Nephron (organoid): ENCODE measurements around the gene DLX4.

Experiments used
- H3K27ac Mint-ChIP-seq, 3 experiments: 2 replicates each; pipeline ENCODE4 v1.8.0; 2020; ENCODE audit warnings: mixed read lengths in 3 of 3, mild to moderate bottlenecking in 2 of 3, moderate library complexity in 1 of 3
- H3K27me3 Mint-ChIP-seq: 2 replicates; pipeline ENCODE4 v1.8.0; 2021; ENCODE audit warnings: low read depth, mild to moderate bottlenecking, moderate library complexity, mixed read lengths
- H3K36me3 Mint-ChIP-seq: 2 replicates; pipeline ENCODE4 v1.8.0; 2020; ENCODE audit warnings: low read depth, mixed read lengths
- H3K4me1 Mint-ChIP-seq: 2 replicates; pipeline ENCODE4 v1.8.0; 2020; ENCODE audit warnings: mixed read lengths
- H3K4me3 Mint-ChIP-seq, 3 experiments: 2 replicates each; pipeline ENCODE4 v1.8.0; 2020; ENCODE audit warnings: mild to moderate bottlenecking in 3 of 3, mixed read lengths in 3 of 3, moderate library complexity in 2 of 3
- H3K9me3 Mint-ChIP-seq: 2 replicates; pipeline ENCODE4 v1.8.0; 2020; ENCODE audit warnings: mixed read lengths
- TF ChIP-seq, protein P1 (sequence below), 3 experiments: fragments of 200-600 bp; sonication (generic); IDR thresholded peaks; one replicate each; pipeline ENCODE4 v1.5.0; 2021; ENCODE audit warnings: antibody characterized with exemption in 3 of 3; ENCODE audit not compliant: unreplicated experiment in 3 of 3

The DLX4 gene

GRCh38 chr17:49970498-49970897, 1.5 kb downstream of the DLX4 start:
- H3K4me1 Mint-ChIP-seq: peaks cover 16% of the 10 kb centered on the region
- TF ChIP-seq, protein P1, sequence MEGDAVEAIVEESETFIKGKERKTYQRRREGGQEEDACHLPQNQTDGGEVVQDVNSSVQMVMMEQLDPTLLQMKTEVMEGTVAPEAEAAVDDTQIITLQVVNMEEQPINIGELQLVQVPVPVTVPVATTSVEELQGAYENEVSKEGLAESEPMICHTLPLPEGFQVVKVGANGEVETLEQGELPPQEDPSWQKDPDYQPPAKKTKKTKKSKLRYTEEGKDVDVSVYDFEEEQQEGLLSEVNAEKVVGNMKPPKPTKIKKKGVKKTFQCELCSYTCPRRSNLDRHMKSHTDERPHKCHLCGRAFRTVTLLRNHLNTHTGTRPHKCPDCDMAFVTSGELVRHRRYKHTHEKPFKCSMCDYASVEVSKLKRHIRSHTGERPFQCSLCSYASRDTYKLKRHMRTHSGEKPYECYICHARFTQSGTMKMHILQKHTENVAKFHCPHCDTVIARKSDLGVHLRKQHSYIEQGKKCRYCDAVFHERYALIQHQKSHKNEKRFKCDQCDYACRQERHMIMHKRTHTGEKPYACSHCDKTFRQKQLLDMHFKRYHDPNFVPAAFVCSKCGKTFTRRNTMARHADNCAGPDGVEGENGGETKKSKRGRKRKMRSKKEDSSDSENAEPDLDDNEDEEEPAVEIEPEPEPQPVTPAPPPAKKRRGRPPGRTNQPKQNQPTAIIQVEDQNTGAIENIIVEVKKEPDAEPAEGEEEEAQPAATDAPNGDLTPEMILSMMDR (IDR thresholded peaks at IDR 0.05; ENCODE audit: unreplicated experiment in 3 of 3): no peak
- no peak overlapping the region for H3K27ac Mint-ChIP-seq
- H3K27me3 Mint-ChIP-seq: peaks cover 100% of the 10 kb centered on the region
- H3K4me3 Mint-ChIP-seq: peak overlapping the region; percentile 54 to 68 (median 65)
- peaks cover 2% of the 10 kb centered on the region for H3K9me3 Mint-ChIP-seq
- no peaks in the 10 kb centered on the region for H3K36me3 Mint-ChIP-seq

GRCh38 chr17:49971199-49971847, 2.3 kb downstream of the DLX4 start:
- Mint-ChIP-seq H3K36me3 (no peaks in the 10 kb centered on the region), H3K9me3 (peaks cover 2% of the 10 kb centered on the region), H3K4me3 (peak overlapping the region; percentile 54 to 68 (median 66)), H3K27ac (peak overlapping the region in 1 of 3 experiments; percentile 28), H3K27me3 (peaks cover 100% of the 10 kb centered on the region), H3K4me1 (peaks cover 21% of the 10 kb centered on the region)
- TF ChIP-seq, protein P1 (IDR thresholded peaks at IDR 0.05; ENCODE audit: unreplicated experiment in 3 of 3): no peak

DNA sequence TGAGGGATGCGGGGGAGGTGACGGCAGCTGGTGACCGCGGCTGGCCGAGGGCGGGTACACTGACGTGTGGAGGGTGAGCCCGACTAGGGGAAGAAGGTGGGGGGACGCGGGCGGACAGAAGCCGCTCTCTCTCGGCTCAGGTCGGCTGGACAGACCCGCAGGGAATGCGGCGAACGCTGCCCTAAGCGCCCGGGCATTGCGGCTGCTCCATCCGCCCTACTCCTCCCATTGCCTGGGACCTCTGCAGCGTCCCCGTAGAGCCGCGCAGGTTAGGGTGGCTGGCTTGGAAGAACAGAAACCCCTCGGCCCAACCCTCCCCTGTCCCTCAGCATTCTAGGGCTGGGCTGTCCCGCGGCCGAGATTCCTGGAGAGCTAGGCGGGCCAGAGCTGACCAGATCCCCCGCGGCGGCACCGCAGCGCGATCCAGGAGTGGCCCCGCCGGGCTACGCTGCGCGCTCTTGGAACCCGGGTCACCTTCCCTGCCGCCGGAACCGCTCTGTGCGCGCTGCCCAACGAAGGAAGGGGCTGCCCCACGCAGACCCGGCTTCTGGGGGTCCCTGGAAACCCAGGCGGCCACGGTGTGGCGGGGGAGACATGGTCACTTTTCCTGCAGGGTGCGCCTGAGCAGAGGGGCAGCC, 3.0 kb downstream of the DLX4 start:
- Mint-ChIP-seq H3K9me3 (peaks cover 2% of the 10 kb centered on the region), H3K27ac (no peak overlapping the region), H3K4me1 (peaks cover 22% of the 10 kb centered on the region), H3K36me3 (no peaks in the 10 kb centered on the region), H3K27me3 (peaks cover 100% of the 10 kb centered on the region), H3K4me3 (peak overlapping the region; percentile 28 to 68 (median 54))
- TF ChIP-seq, protein P1 (IDR thresholded peaks at IDR 0.05; ENCODE audit: unreplicated experiment in 3 of 3): no peak

- H3K4me3 Mint-ChIP-seq: peak overlapping the region in 2 of 3 experiments; percentile 23 to 52
- H3K27me3 Mint-ChIP-seq: peaks cover 100% of the 10 kb centered on the region
- no peaks in the 10 kb centered on the region for H3K36me3 Mint-ChIP-seq
- H3K4me1 Mint-ChIP-seq: peaks cover 25% of the 10 kb centered on the region
- TF ChIP-seq, protein P1 (IDR thresholded peaks at IDR 0.05; ENCODE audit: unreplicated experiment in 3 of 3): no peak
- no peak overlapping the region for H3K27ac Mint-ChIP-seq
- peaks cover under 1% of the 10 kb centered on the region for H3K9me3 Mint-ChIP-seq
Observed at GRCh38 chr17:49972486-49973270, 3.7 kb downstream of the DLX4 start.

GRCh38 chr17:49973271-49973615, 4.3 kb downstream of the DLX4 start:
- no peaks in the 10 kb centered on the region for H3K36me3 Mint-ChIP-seq

More at GRCh38 chr17:49973271-49973615, 4.3 kb downstream of the DLX4 start:
- H3K4me3 Mint-ChIP-seq: peak overlapping the region in 2 of 3 experiments; percentile 12 to 52
- H3K27me3 Mint-ChIP-seq: peaks cover 100% of the 10 kb centered on the region
- no peak overlapping the region for H3K27ac Mint-ChIP-seq
- H3K4me1 Mint-ChIP-seq: peaks cover 28% of the 10 kb centered on the region
- TF ChIP-seq, protein P1 (IDR thresholded peaks at IDR 0.05; ENCODE audit: unreplicated experiment in 3 of 3): no peak
- H3K9me3 Mint-ChIP-seq: no peaks in the 10 kb centered on the region
